Stimulated activated naive CD8-positive, alpha-beta T cell treated with anti-CD3 and anti-CD28 coated beads, Interleukin-15, amount 100 ng/mL, for 72 hours (primary cell): ENCODE measurements around the gene DNAJC7.
A peak's percentile ranks its signal among the peaks of the same experiment; 100 is the strongest.
"Not testable (repeated sequence)": the region's sequence is repeated elsewhere in the genome, so short reads cannot be mapped to it uniquely, and the experiment has no call there.

Experiments used
- ATAC-seq: fragments of 150-1000 bp; cut with Tn5 transposase; 2 replicates; pipeline ENCODE4 v1.10.0; 2021; ENCODE audit warnings: mild to moderate bottlenecking, moderate library complexity
- DNase-seq, 2 donors: peaks; one replicate each; pipeline ENCODE4 v3.0.0; 2021 to 2022
- H3K27ac Mint-ChIP-seq, 2 donors: one replicate each; pipeline ENCODE4 v1.8.0; 2022; ENCODE audit warnings: mild to moderate bottlenecking in 2 of 2, mixed read lengths in 2 of 2, moderate library complexity in 2 of 2
- H3K27me3 Mint-ChIP-seq: one replicate; pipeline ENCODE4 v1.8.0; 2022; ENCODE audit warnings: mixed read lengths
- H3K4me1 Mint-ChIP-seq: one replicate; pipeline ENCODE4 v1.8.0; 2022; ENCODE audit warnings: mild to moderate bottlenecking, mixed read lengths
- H3K4me3 Mint-ChIP-seq, 2 donors: one replicate each; pipeline ENCODE4 v1.8.0; 2022; ENCODE audit warnings: mild to moderate bottlenecking in 2 of 2, mixed read lengths in 2 of 2, moderate library complexity in 1 of 2
- H3K9me3 Mint-ChIP-seq, 2 donors: one replicate each; pipeline ENCODE4 v1.8.0; 2022; ENCODE audit warnings: mixed read lengths in 2 of 2

Gene DNAJC7

GRCh38 chr17:41939044-41939692 is 78.1 kb downstream of the DNAJC7 start:
- Mint-ChIP-seq H3K27me3 (no peaks in the 10 kb centered on the region), H3K4me1 (no peaks in the 10 kb centered on the region), H3K9me3 (no peaks in the 10 kb centered on the region), H3K4me3 (no peak overlapping the region), H3K27ac (no peak overlapping the region)
- DNase-seq, result no peak
- ATAC-seq, result no peak

GRCh38 chr17:41937970-41938954 is 79.0 kb downstream of the DNAJC7 start:
- Mint-ChIP-seq H3K4me1 (no peaks in the 10 kb centered on the region), H3K4me3 (no peak overlapping the region), H3K27me3 (no peaks in the 10 kb centered on the region), H3K9me3 (no peaks in the 10 kb centered on the region), H3K27ac (no peak overlapping the region)
- ATAC-seq (no peak), DNase-seq (no peak)

DNA sequence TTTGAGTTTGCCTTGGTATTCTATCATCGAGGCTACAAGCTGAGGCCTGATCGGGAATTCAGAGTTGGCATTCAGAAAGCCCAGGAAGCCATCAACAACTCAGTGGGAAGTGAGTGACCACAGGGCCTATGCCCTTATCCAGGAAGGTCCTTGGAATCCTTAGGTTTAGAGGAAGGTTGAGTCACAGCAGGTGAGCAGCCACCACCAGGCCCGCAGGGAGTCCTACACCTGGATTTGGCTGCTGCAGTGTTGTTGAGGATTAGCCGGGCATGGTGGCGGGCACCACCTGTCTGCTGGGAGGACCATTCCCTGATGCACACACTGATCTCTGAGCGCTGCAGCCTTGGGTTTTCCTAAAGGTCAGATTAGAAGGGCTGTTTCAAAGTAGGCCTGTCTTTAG is 81.6 kb downstream of the DNAJC7 start:
- DNase-seq (no peak), ATAC-seq (no peak)
- Mint-ChIP-seq H3K27ac (no peak overlapping the region), H3K9me3 (no peaks in the 10 kb centered on the region), H3K4me1 (peaks cover 16% of the 10 kb centered on the region), H3K27me3 (no peaks in the 10 kb centered on the region), H3K4me3 (no peak overlapping the region)

GRCh38 chr17:41932816-41933389 is 84.3 kb downstream of the DNAJC7 start:
- Mint-ChIP-seq H3K4me1 (peaks cover 36% of the 10 kb centered on the region), H3K27me3 (no peaks in the 10 kb centered on the region), H3K27ac (peak overlapping the region in 1 of 2 donors; percentile 54), H3K9me3 (no peaks in the 10 kb centered on the region), H3K4me3 (peak overlapping the region in 1 of 2 donors; percentile 33)
- ATAC-seq (no peak), DNase-seq (no peak)

DNA sequence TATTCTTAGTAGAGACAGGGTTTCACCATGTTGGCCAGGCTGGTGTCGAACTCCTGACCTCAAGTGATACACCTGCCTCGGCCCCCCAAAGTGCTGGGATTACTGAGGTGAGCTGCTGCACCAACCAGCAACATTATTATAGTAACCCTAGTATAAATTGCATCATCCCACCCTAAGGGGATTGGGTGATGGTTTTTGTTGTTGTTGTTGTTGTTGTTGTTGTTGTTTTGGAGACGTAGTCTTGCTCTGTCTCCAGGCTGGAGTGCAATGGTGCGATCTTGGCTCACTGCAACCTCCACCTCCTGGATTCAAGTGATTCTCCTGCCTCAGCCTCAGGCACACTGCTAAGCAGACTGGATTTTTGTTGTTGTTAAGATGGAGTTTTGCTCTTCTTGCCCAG is 85.5 kb downstream of the DNAJC7 start:
- not testable (repeated sequence) for H3K27ac Mint-ChIP-seq, H3K27me3 Mint-ChIP-seq, ATAC-seq, H3K9me3 Mint-ChIP-seq, DNase-seq
- H3K4me3 Mint-ChIP-seq, result peak overlapping the region; percentile 92 to 96
- H3K4me1 Mint-ChIP-seq, result peaks cover 36% of the 10 kb centered on the region

DNA sequence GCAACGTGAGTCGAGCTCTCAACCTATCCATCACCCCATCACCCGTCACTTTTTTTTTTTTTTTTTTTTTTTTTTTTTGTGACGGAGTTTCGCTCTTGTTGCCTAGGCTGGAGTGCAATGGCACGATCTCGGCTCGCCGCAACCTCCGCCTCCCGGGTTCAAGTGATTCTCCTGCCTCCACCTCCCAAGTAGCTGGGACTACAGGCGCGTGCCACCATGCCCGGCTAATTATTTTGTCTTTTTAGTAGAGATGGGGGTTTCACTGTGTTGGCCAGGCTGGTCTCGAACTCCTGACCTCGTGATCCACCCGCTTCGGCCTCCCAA is 86.4 kb downstream of the DNAJC7 start:
- H3K4me1 Mint-ChIP-seq, result peaks cover 36% of the 10 kb centered on the region
- not testable (repeated sequence) for H3K27me3 Mint-ChIP-seq, H3K9me3 Mint-ChIP-seq, DNase-seq
- H3K27ac Mint-ChIP-seq, result peak overlapping the region; percentile 94 to 95
- H3K4me3 Mint-ChIP-seq, result peak overlapping the region; percentile 92 to 96
- peak; percentile 65 for ATAC-seq

- H3K4me1 Mint-ChIP-seq, result peaks cover 36% of the 10 kb centered on the region
- no peaks in the 10 kb centered on the region for H3K27me3 Mint-ChIP-seq
- ATAC-seq (peak; percentile 99), DNase-seq (peak; percentile 92 to 95)
- H3K9me3 Mint-ChIP-seq, result no peaks in the 10 kb centered on the region
- H3K4me3 Mint-ChIP-seq, result peak within 1 kb of the TSS; percentile 92 to 96
- peak within 1 kb of the TSS; percentile 94 to 95 for H3K27ac Mint-ChIP-seq
These were observed 87.0 kb downstream of the DNAJC7 start, which contains the start of gene ODAD4 for GRCh38 chr17:41930009-41930832. Gene ODAD4 (plus strand): TSS chr17:41930617. CDS start chr17:41930724, 107 bp downstream.

DNA sequence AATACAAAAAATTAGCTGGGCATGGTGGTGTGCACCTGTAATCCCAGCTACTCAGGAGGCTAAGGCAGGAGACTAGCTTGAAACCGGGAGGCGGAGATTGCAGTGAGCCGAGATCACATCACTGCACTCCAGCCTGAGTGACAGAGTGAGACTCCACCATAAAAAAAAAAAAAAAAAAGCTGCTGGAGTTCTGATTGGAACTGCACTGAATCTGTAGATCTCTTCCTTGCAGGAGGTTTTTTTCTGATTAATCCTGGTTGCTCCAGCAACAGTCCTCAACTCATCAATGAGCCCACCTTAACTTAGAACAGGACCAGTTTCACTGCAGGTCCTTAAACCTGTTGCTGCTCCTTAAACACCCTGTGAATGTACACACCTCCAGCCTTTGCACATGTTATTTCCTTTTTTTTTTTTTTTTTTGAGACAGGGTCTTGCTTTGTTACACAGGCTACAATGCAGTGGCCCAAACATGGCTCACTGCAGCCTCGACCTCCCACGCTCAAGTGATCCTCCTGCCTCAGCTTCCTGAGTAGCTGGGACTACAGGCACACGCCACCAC is 88.5 kb downstream of the DNAJC7 start:
- ATAC-seq, result no peak
- no peaks in the 10 kb centered on the region for H3K27me3 Mint-ChIP-seq
- peaks cover 36% of the 10 kb centered on the region for H3K4me1 Mint-ChIP-seq
- no peak overlapping the region for H3K27ac Mint-ChIP-seq
- H3K4me3 Mint-ChIP-seq, result peak overlapping the region; percentile 92 to 96
- no peaks in the 10 kb centered on the region for H3K9me3 Mint-ChIP-seq
- DNase-seq, result no peak
